GM12878 (cell line): ENCODE results near the gene ADGB. TPM values are rescaled to one million over a fixed set of nuclear protein-coding genes. Genes with fewer than 3 reads are reported as not detected.

Experiments used
- ATAC-seq: fragments of 200-7000 bp; cut with Tn5 transposase; 3 replicates; pipeline ENCODE4 v1.9.1; 2020; ENCODE audit warnings: mild to moderate bottlenecking, moderate library complexity
- BruUV-seq: library from RNA; stranded (reverse); fragments of 400-500 nt; replicated peaks from 2 replicates; lab custom pipeline; 2021; lab: Mats Ljungman, UMichigan
- CTCF ChIA-PET: fragments of 300-600 bp; sonication (Branson Sonifier 250); formaldehyde crosslinking; extraction: SDS; loops from one replicate; lab custom pipeline; 2021; ENCODE audit warnings: inconsistent platforms; lab: Yijun Ruan, JAX
- POLR2A ChIA-PET: fragments of 350-600 bp; formaldehyde crosslinking; extraction: SDS; loops from one replicate; lab custom pipeline; 2021; ENCODE audit warnings: inconsistent platforms; lab: Charles Lee
- RAD21 ChIA-PET: fragments of 300-600 bp; sonication (Branson Sonifier 250); formaldehyde crosslinking; loops from one replicate; lab custom pipeline; 2023; ENCODE audit warnings: antibody characterized with exemption; ENCODE audit not compliant: unreplicated experiment; lab: Charles Lee
- SMC1A ChIA-PET: fragments of 300-600 bp; sonication (Branson Sonifier 250); formaldehyde crosslinking; loops from one replicate; lab custom pipeline; 2023; ENCODE audit not compliant: unreplicated experiment, uncharacterized antibody; lab: Charles Lee
- DNase-seq: peaks from one replicate; pipeline ENCODE4 v3.0.0-alpha.2; 2011; ENCODE audit warnings: low read depth, low spot score
- FAIRE-seq: peaks from 3 replicates; lab custom pipeline; 2011; peaks lifted over from hg19 to GRCh38; lab: Jason Lieb, UNC
- H2AFZ ChIP-seq: 2 replicates; pipeline ENCODE4 v1.6.0; 2011; ENCODE audit warnings: low read depth, low read length, control low read depth; ENCODE audit not compliant: control insufficient read depth
- H3K27ac ChIP-seq: 2 replicates; pipeline ENCODE4 v1.5.1; 2011; ENCODE audit warnings: control low read depth; ENCODE audit not compliant: control insufficient read depth, insufficient read depth
- H3K27me3 ChIP-seq, 2 experiments: replicated peaks in 1 of 2; 2 replicates each; pipeline versions ENCODE4 v1.6.0 to v1.6.1; 2011; ENCODE audit warnings: low read length in 1 of 2; ENCODE audit not compliant: control insufficient read depth in 2 of 2, insufficient read depth in 2 of 2
- H3K36me3 ChIP-seq, 2 experiments: 2 replicates each; pipeline ENCODE4 v1.5.1; 2011; ENCODE audit warnings: low read length in 1 of 2; ENCODE audit not compliant: control insufficient read depth in 2 of 2, insufficient read depth in 2 of 2
- H3K4me1 ChIP-seq: 2 replicates; pipeline ENCODE4 v1.6.1; 2011; ENCODE audit warnings: mild to moderate bottlenecking, low read length, moderate library complexity, mixed read lengths; ENCODE audit not compliant: control insufficient read depth, insufficient read depth
- H3K4me2 ChIP-seq: 2 replicates; pipeline ENCODE4 v1.6.0; 2011; ENCODE audit warnings: control low read depth; ENCODE audit not compliant: control insufficient read depth, insufficient read depth
- H3K4me3 ChIP-seq: fragments of 200-600 bp; sonication (generic); 2 replicates; pipeline ENCODE4 v1.5.1; 2016
- H3K79me2 ChIP-seq: 2 replicates; pipeline ENCODE4 v1.6.0; 2011; ENCODE audit warnings: low read length; ENCODE audit not compliant: control insufficient read depth, insufficient read depth
- H3K9ac ChIP-seq: 2 replicates; pipeline ENCODE4 v1.8.0; 2011; ENCODE audit warnings: low read length, control low read depth, mixed read lengths; ENCODE audit not compliant: control insufficient read depth, insufficient read depth
- H3K9me3 ChIP-seq: replicated peaks from 3 replicates; pipeline ENCODE4 v1.5.1; 2011; ENCODE audit warnings: mild to moderate bottlenecking, low read length; ENCODE audit not compliant: control insufficient read depth, insufficient read depth
- H4K20me1 ChIP-seq: 2 replicates; pipeline ENCODE4 v1.6.0; 2011; ENCODE audit not compliant: control insufficient read depth, insufficient read depth
- EED ChIP-seq: sonication (generic); IDR thresholded peaks from 2 replicates; pipeline ENCODE4 v1.6.1; 2016; ENCODE audit warnings: antibody characterized with exemption, low read depth
- GATAD2B ChIP-seq: fragments of 450-650 bp; conservative IDR thresholded peaks from 2 replicates; pipeline ENCODE4 v1.6.1; 2017; ENCODE audit warnings: low read depth, mild to moderate bottlenecking, moderate library complexity
- PML ChIP-seq: IDR thresholded peaks from 2 replicates; pipeline ENCODE4 v1.6.1; 2012; ENCODE audit warnings: low read length, inconsistent platforms
- POLR2AphosphoS2 ChIP-seq: IDR thresholded peaks from 2 replicates; pipeline ENCODE4 v1.6.1; 2011; ENCODE audit warnings: low read depth, mild to moderate bottlenecking, low read length, improper control_type of control experiment, moderate library complexity
- RAD21 ChIP-seq: IDR thresholded peaks from 2 replicates; pipeline ENCODE4 v1.6.1; 2011; ENCODE audit warnings: mild to moderate bottlenecking, low read depth, low read length, moderate library complexity; ENCODE audit not compliant: insufficient read depth
- SMAD1 ChIP-seq: fragments of 450-650 bp; IDR thresholded peaks from 2 replicates; pipeline ENCODE4 v1.6.1; 2018; ENCODE audit warnings: mild to moderate bottlenecking, low read depth; ENCODE audit not compliant: partially characterized antibody
- SMC3 ChIP-seq: IDR thresholded peaks from 2 replicates; pipeline ENCODE4 v1.6.1; 2011; ENCODE audit warnings: low read length, improper control_type of control experiment, borderline replicate concordance
- ZBED1 ChIP-seq: IDR thresholded peaks from 2 replicates; pipeline ENCODE4 v1.6.1; 2016; ENCODE audit warnings: borderline replicate concordance
- WGBS: methylation state at CpG from one replicate; pipeline ENCODE4 v1.1.6; 2016; ENCODE audit warnings: low lambda C conversion rate; ENCODE audit not compliant: insufficient replicate concordance, insufficient coverage; ENCODE audit errors: missing lambda C conversion rate; 5-methylcytosine and 5-hydroxymethylcytosine counted together
- in situ Hi-C: fragments of 300-500 bp; cut with MboI; formaldehyde crosslinking; loops from 9 replicates; pipeline ENCODE4 v1.14.3; 2018; ENCODE audit warnings: mixed read lengths
- intact Hi-C: fragments of 100-400 bp; cut with micrococcal nuclease; formaldehyde crosslinking; loops from one replicate; pipeline ENCODE4 v1.14.2; 2022; ENCODE audit not compliant: unreplicated experiment
- polyA plus RNA-seq, 11 experiments: library from polyadenylated mRNA; depleted of rRNA in 4 of 11; unstranded in 6 of 11; stranded (reverse) in 5 of 11; fragments of >200 nt; fragmentation: Nextera tagmentation in 4 of 11; fragmentation: Illumina TruSeq in 1 of 11; extraction: Ambion mirVana in 4 of 11; extraction: Trizol in 1 of 11; gene quantifications; 1 replicate in 1 of 11; 2 replicates in 10 of 11; pipeline versions ENCODE4 v1.2.1 to v1.2.3, GENCODE V29; 2011 to 2016; ENCODE audit warnings: inconsistent platforms in 2 of 11, missing spikeins in 2 of 11, low read depth in 1 of 11
- total RNA-seq, 4 experiments: library from RNA; depleted of rRNA in 3 of 4; stranded (reverse); fragments of >200 nt in 3 of 4; fragmentation: Illumina TruSeq in 1 of 4; extraction: Trizol in 1 of 4; gene quantifications; 2 replicates each; pipeline versions ENCODE4 v1.2.1 to v1.2.3, GENCODE V29; 2013 to 2021
- TF ChIP-seq, protein P1 (sequence below): fragments of 450-650 bp; IDR thresholded peaks from 2 replicates; pipeline ENCODE4 v1.6.1; 2017; ENCODE audit warnings: antibody characterized with exemption, mild to moderate bottlenecking, moderate library complexity
- TF ChIP-seq, protein P2 (sequence below), 3 experiments: IDR thresholded peaks in 2 of 3; conservative IDR thresholded peaks in 1 of 3; 2 replicates each; pipeline ENCODE4 v1.5.1; 2011; ENCODE audit warnings: low read depth in 3 of 3, low read length in 3 of 3, mild to moderate bottlenecking in 3 of 3, control low read depth in 2 of 3, moderate library complexity in 2 of 3, inconsistent platforms in 1 of 3, mixed read lengths in 1 of 3; ENCODE audit not compliant: control insufficient read depth in 2 of 3, insufficient read depth in 1 of 3; ENCODE audit errors: extremely low read depth in 1 of 3

Gene ADGB
- total and polyA plus RNA-seq, 10 of the 15 experiments (the other 5 are each of a cell fraction or from before 2014, with no cell fraction given): not detected

DNA sequence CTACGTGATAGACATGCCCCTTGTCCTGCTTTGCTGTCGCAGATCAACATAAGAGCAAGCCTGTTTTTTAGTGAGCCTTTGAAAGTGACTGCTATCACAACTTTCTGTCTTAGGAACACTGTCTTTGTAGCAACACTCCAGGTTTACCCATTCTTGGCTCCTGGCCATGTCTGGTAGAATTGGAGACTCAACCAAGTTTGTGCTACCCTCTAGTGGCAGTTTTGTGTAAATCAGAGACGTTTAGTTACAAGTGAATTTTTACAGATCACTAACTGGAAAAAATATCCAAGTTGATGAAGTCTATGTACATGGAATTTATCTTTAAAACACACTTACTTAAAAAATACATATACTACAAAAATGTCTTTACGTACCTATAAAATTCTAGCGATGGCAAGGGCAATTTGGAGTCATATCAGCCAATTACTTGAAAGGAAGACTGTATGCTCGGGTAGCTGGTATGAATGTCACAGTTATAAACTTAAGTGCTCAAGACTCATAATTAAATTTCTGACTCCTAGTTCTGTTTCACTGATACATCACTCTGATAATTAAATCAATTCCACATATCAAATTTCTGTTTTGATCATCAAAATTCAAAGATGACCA lies 101.4 kb downstream of the ADGB start:
- no peaks in the 10 kb centered on the region for H3K27me3 ChIP-seq
- ChIA-PET RAD21 (interaction anchor here (1.7 to 4.7 kb wide), 2 partner anchors 660 to 771 kb away, joined by 6 to 21 read pairs; no protein-coding TSS in a partner anchor), SMC1A (interaction anchor here (1.0 to 1.6 kb wide), 4 partner anchors 404 to 771 kb away, joined by 3 to 6 read pairs (median 3); no protein-coding TSS in a partner anchor), POLR2A (no interaction called here), CTCF (interaction anchor here (0.7 to 5.1 kb wide), 8 partner anchors 12 to 775 kb away, joined by 3 to 35 read pairs (median 4); partner anchors contain the start of gene RAB32)
- in situ Hi-C loops: loop anchor here (10.0 kb wide), 1 partner anchor 765 kb away; no protein-coding TSS in a partner anchor
- FAIRE-seq (peak; percentile 97), ATAC-seq (peak; percentile 71; the same call in 2 of the 3 replicates), DNase-seq (peak; percentile 26)
- H3K9me3 ChIP-seq: no peaks in the 10 kb centered on the region
- no peak overlapping the region for H3K9ac ChIP-seq
- H3K36me3 ChIP-seq: no peaks in the 10 kb centered on the region
- no peak overlapping the region for H3K4me2 ChIP-seq
- 30% methylated on average over 6 of the region's 6 CpGs for WGBS
- intact Hi-C loops: loop anchor here (2.0 kb wide), 2 partner anchors 659 to 771 kb away; no protein-coding TSS in a partner anchor
- no TSS peak for BruUV-seq
- no peaks in the 10 kb centered on the region for H3K4me1 ChIP-seq
- H4K20me1 ChIP-seq: no peaks in the 10 kb centered on the region
- H3K79me2 ChIP-seq: no peaks in the 10 kb centered on the region
- H3K4me3 ChIP-seq: no peak overlapping the region
- TF ChIP-seq EED (no peak), PML (no peak), GATAD2B (no peak), POLR2AphosphoS2 (no peak), SMC3 (peak; percentile 60; the same call in 1 of the 2 replicates), ZBED1 (no peak), SMAD1 (peak; percentile 93), RAD21 (peak; percentile 78)
- TF ChIP-seq, protein P1, sequence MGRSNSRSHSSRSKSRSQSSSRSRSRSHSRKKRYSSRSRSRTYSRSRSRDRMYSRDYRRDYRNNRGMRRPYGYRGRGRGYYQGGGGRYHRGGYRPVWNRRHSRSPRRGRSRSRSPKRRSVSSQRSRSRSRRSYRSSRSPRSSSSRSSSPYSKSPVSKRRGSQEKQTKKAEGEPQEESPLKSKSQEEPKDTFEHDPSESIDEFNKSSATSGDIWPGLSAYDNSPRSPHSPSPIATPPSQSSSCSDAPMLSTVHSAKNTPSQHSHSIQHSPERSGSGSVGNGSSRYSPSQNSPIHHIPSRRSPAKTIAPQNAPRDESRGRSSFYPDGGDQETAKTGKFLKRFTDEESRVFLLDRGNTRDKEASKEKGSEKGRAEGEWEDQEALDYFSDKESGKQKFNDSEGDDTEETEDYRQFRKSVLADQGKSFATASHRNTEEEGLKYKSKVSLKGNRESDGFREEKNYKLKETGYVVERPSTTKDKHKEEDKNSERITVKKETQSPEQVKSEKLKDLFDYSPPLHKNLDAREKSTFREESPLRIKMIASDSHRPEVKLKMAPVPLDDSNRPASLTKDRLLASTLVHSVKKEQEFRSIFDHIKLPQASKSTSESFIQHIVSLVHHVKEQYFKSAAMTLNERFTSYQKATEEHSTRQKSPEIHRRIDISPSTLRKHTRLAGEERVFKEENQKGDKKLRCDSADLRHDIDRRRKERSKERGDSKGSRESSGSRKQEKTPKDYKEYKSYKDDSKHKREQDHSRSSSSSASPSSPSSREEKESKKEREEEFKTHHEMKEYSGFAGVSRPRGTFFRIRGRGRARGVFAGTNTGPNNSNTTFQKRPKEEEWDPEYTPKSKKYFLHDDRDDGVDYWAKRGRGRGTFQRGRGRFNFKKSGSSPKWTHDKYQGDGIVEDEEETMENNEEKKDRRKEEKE: no peak
- TF ChIP-seq, protein P2, sequence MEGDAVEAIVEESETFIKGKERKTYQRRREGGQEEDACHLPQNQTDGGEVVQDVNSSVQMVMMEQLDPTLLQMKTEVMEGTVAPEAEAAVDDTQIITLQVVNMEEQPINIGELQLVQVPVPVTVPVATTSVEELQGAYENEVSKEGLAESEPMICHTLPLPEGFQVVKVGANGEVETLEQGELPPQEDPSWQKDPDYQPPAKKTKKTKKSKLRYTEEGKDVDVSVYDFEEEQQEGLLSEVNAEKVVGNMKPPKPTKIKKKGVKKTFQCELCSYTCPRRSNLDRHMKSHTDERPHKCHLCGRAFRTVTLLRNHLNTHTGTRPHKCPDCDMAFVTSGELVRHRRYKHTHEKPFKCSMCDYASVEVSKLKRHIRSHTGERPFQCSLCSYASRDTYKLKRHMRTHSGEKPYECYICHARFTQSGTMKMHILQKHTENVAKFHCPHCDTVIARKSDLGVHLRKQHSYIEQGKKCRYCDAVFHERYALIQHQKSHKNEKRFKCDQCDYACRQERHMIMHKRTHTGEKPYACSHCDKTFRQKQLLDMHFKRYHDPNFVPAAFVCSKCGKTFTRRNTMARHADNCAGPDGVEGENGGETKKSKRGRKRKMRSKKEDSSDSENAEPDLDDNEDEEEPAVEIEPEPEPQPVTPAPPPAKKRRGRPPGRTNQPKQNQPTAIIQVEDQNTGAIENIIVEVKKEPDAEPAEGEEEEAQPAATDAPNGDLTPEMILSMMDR (IDR thresholded peaks at IDR 0.05 in 2 of 3, conservative IDR thresholded peaks at IDR 0.05 in 1 of 3; ENCODE audit: control insufficient read depth in 2 of 3, extremely low read depth in 1 of 3, insufficient read depth in 1 of 3, low read depth in 3 of 3, low read length in 3 of 3): peak; percentile 62 to 68 (median 67); a peak in 5 of 6 replicates
- H2AFZ ChIP-seq: no peak overlapping the region
- H3K27ac ChIP-seq: no peak overlapping the region
